Thymus (tissue), 11 donors: ENCODE results near the gene SNTG2. TPM values are rescaled to one million over a fixed set of nuclear protein-coding genes. Genes with fewer than 3 reads are reported as not detected.

ENCODE experiments used
- DNase-seq, 9 donors: peaks; one replicate each; pipeline ENCODE4 v3.0.0-alpha.2; 2013; ENCODE audit warnings: low spot score in 9 of 9, low read depth in 6 of 9, missing footprints in 1 of 9
- H3K27ac ChIP-seq, 2 donors: one replicate each; pipeline ENCODE4 v1.5.1; 2013; ENCODE audit warnings: control low read depth in 1 of 2, low read depth in 1 of 2, low read length in 1 of 2, mild to moderate bottlenecking in 1 of 2, moderate library complexity in 1 of 2
- H3K27me3 ChIP-seq, 2 donors: one replicate each; pipeline ENCODE4 v1.5.1; 2013; ENCODE audit warnings: low read length in 1 of 2; ENCODE audit not compliant: control insufficient read depth in 2 of 2, insufficient read depth in 1 of 2
- H3K36me3 ChIP-seq, 2 donors: one replicate each; pipeline ENCODE4 v1.5.1; 2013; ENCODE audit warnings: low read length in 1 of 2, mild to moderate bottlenecking in 1 of 2, moderate library complexity in 1 of 2; ENCODE audit not compliant: control insufficient read depth in 2 of 2, insufficient read depth in 2 of 2
- H3K4me1 ChIP-seq, 2 donors: one replicate each; pipeline ENCODE4 v1.5.1; 2013; ENCODE audit warnings: low read length in 2 of 2; ENCODE audit not compliant: control insufficient read depth in 2 of 2, insufficient read depth in 2 of 2
- H3K4me3 ChIP-seq, 2 donors: one replicate each; pipeline ENCODE4 v1.5.1; 2013; ENCODE audit warnings: low read length in 2 of 2, control low read depth in 1 of 2, mild to moderate bottlenecking in 1 of 2
- H3K9me3 ChIP-seq, 2 donors: one replicate each; pipeline ENCODE4 v1.5.1; 2013; ENCODE audit warnings: low read length in 1 of 2, mild to moderate bottlenecking in 1 of 2; ENCODE audit not compliant: control insufficient read depth in 2 of 2, insufficient read depth in 1 of 2
- WGBS: extraction: QIAGEN DNeasy Blood & Tissue Kit; methylation state at CpG from one replicate; pipeline ENCODE4 v1.1.7; 2013; 5-methylcytosine and 5-hydroxymethylcytosine counted together
- polyA plus RNA-seq: library from polyadenylated mRNA; stranded (reverse); fragments of 200-250 nt; gene quantifications from one replicate; pipeline ENCODE4 v1.2.3, GENCODE V29; 2013
- total RNA-seq: library from RNA; stranded (reverse); fragments of 120-200 nt; gene quantifications from one replicate; pipeline ENCODE4 v1.2.4, GENCODE V29; 2013
- donor health status: healthy.

Gene SNTG2
- total and polyA plus RNA-seq, 2 donors: 0.33 to 1.2 TPM

GRCh38 chr2:924701-925100 lies 25.9 kb upstream of the SNTG2 start:
- no peak overlapping the region for H3K4me3 ChIP-seq
- H3K9me3 ChIP-seq: peaks cover 0 to 7% of the 10 kb centered on the region in 2 donors
- 71% methylated on average over 5 of the region's 5 CpGs for WGBS
- H3K4me1 ChIP-seq: no peaks in the 10 kb centered on the region
- no peaks in the 10 kb centered on the region for H3K27me3 ChIP-seq
- no peaks in the 10 kb centered on the region for H3K36me3 ChIP-seq
- no peak for DNase-seq
- H3K27ac ChIP-seq: no peak overlapping the region

- DNase-seq: no peak
- H3K36me3 ChIP-seq: no peaks in the 10 kb centered on the region
- H3K27ac ChIP-seq: no peak overlapping the region
- 82% methylated on average over 4 of the region's 4 CpGs for WGBS
- no peak overlapping the region for H3K4me3 ChIP-seq
- no peaks in the 10 kb centered on the region for H3K4me1 ChIP-seq
- no peaks in the 10 kb centered on the region for H3K27me3 ChIP-seq
- peaks cover 0 to 7% of the 10 kb centered on the region in 2 donors for H3K9me3 ChIP-seq
Measured at GRCh38 chr2:925309-925708, 25.3 kb upstream of the SNTG2 start.

GRCh38 chr2:925711-926110 lies 24.9 kb upstream of the SNTG2 start:
- H3K4me3 ChIP-seq: no peak overlapping the region
- 86% methylated on average over 8 of the region's 8 CpGs for WGBS
- DNase-seq: no peak
- no peaks in the 10 kb centered on the region for H3K4me1 ChIP-seq
- peaks cover 0 to 7% of the 10 kb centered on the region in 2 donors for H3K9me3 ChIP-seq
- H3K27ac ChIP-seq: no peak overlapping the region
- no peaks in the 10 kb centered on the region for H3K27me3 ChIP-seq
- H3K36me3 ChIP-seq: no peaks in the 10 kb centered on the region

DNA sequence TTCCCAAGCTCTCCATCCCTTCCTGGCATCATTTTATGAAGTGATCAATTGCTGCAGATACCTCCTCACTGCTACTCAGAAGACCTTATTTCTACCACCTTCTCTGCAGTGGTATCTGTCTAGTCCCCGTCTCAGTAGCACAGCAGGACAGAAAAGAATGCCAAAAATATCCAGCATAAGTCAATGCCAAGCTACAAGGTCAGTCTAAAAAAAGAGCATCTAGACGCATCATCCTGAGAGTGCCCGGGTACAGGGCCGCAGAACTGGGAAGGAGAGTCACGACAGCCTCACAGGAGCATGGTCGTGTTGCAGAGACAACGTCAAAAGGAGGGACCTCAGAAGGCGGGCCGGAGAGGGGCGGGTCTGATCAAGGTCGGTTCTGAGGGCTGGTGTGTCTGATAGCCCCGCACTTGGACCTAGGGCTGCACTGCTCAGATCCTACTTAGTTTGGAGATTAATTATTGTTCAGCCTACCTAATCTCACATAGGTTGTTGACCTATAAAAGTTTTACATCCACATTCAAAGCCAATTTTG lies 24.3 kb upstream of the SNTG2 start:
- Histone ChIP-seq H3K4me3 (no peak overlapping the region), H3K27me3 (no peaks in the 10 kb centered on the region), H3K9me3 (peaks cover 0 to 7% of the 10 kb centered on the region in 2 donors), H3K27ac (no peak overlapping the region), H3K36me3 (no peaks in the 10 kb centered on the region), H3K4me1 (no peaks in the 10 kb centered on the region)
- no peak for DNase-seq
- 93% methylated on average over 12 of the region's 12 CpGs for WGBS

GRCh38 chr2:926896-927295 lies 23.8 kb upstream of the SNTG2 start:
- no peaks in the 10 kb centered on the region for H3K36me3 ChIP-seq
- no peaks in the 10 kb centered on the region for H3K27me3 ChIP-seq
- H3K4me1 ChIP-seq: no peaks in the 10 kb centered on the region
- H3K4me3 ChIP-seq: no peak overlapping the region
- WGBS: 86% methylated on average over 9 of the region's 9 CpGs
- H3K9me3 ChIP-seq: peaks cover 0 to 7% of the 10 kb centered on the region in 2 donors
- DNase-seq: no peak
- no peak overlapping the region for H3K27ac ChIP-seq

GRCh38 chr2:929011-929735 lies 21.5 kb upstream of the SNTG2 start:
- Histone ChIP-seq H3K27me3 (no peaks in the 10 kb centered on the region), H3K27ac (no peak overlapping the region), H3K9me3 (peaks cover 0 to 7% of the 10 kb centered on the region in 2 donors), H3K36me3 (no peaks in the 10 kb centered on the region), H3K4me3 (no peak overlapping the region), H3K4me1 (no peaks in the 10 kb centered on the region)
- 93% methylated on average over 16 of the region's 16 CpGs for WGBS
- DNase-seq: no peak

GRCh38 chr2:929925-930324 lies 20.7 kb upstream of the SNTG2 start:
- DNase-seq: no peak
- no peaks in the 10 kb centered on the region for H3K4me1 ChIP-seq
- peaks cover 0 to 7% of the 10 kb centered on the region in 2 donors for H3K9me3 ChIP-seq
- WGBS: 97% methylated on average over 14 of the region's 14 CpGs
- H3K27ac ChIP-seq: no peak overlapping the region
- H3K36me3 ChIP-seq: no peaks in the 10 kb centered on the region
- no peaks in the 10 kb centered on the region for H3K27me3 ChIP-seq
- no peak overlapping the region for H3K4me3 ChIP-seq

- Histone ChIP-seq H3K27me3 (no peaks in the 10 kb centered on the region), H3K27ac (no peak overlapping the region), H3K4me3 (no peak overlapping the region), H3K4me1 (no peaks in the 10 kb centered on the region), H3K36me3 (no peaks in the 10 kb centered on the region), H3K9me3 (peaks cover 0 to 7% of the 10 kb centered on the region in 2 donors)
- 96% methylated on average over 4 of the region's 4 CpGs for WGBS
- no peak for DNase-seq
Measured at GRCh38 chr2:930935-931334, 19.7 kb upstream of the SNTG2 start.

DNA sequence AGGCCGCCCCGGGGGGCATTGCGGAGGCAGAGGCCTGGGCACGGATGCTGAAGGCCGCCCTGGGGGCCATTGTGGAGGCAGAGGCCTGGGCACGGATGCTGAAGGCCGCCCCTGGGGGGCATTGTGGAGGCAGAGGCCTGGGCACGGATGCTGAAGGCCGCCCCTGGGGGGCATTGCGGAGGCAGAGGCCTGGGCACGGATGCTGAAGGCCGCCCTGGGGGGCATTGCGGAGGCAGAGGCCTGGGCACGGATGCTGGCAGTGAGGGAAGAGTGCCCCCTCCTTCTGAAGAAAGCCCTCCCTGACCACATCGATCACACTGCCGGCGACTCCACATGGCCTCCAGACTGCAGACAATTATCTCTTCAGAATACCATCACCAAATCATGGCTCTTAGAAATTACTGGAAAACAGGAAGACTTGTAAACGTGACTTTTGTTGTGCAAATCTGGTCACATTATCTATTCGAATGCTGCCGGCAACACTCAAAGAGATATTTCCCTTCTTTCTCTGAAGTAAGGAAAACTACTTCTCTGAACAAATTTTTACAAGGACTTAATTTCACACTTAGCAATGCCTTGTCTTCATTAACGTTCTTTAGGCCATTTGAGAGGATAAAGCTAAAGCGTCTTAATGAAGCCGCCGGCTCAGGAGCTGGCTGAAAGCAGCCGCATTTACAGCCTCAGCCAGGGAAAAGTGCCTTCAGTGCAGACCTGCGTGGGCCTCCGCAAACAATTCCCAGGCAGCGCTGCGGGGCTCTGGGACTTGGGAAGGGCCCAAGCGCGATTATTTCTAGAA lies 18.1 kb upstream of the SNTG2 start:
- Histone ChIP-seq H3K27me3 (no peaks in the 10 kb centered on the region), H3K9me3 (peaks cover 0 to under 1% of the 10 kb centered on the region in 2 donors), H3K4me3 (no peak overlapping the region), H3K4me1 (no peaks in the 10 kb centered on the region), H3K27ac (no peak overlapping the region), H3K36me3 (no peaks in the 10 kb centered on the region)
- DNase-seq: no peak
- 86% methylated on average over 28 of the region's 31 CpGs for WGBS
